Esophagus muscularis mucosa (tissue), 4 donors: ENCODE results near the gene TACC2. TPM values are rescaled to one million over a fixed set of nuclear protein-coding genes. Genes with fewer than 3 reads are reported as not detected.
"Not testable (repeated sequence)": the region's sequence is repeated elsewhere in the genome, so short reads cannot be mapped to it uniquely, and the experiment has no call there.

Experiments
- DNase-seq: peaks from one replicate; pipeline ENCODE4 v3.0.0-alpha.2; 2017; ENCODE audit errors: extremely low spot score
- H3K27ac ChIP-seq, 4 donors: fragments of 200-600 bp; sonication (generic); replicated peaks in 1 of 4; 1 replicate in 3 of 4; 2 replicates in 1 of 4; pipeline ENCODE4 v1.5.1; 2016 to 2019; ENCODE audit warnings: mild to moderate bottlenecking in 1 of 4
- H3K27me3 ChIP-seq, 4 donors: fragments of 200-600 bp; sonication (generic); one replicate each; pipeline versions ENCODE4 v1.5.1 to v1.6.0; 2016 to 2019
- H3K36me3 ChIP-seq, 4 donors: fragments of 200-600 bp; sonication (generic); one replicate each; pipeline ENCODE4 v1.5.1; 2016 to 2019
- H3K4me1 ChIP-seq, 4 donors: fragments of 200-600 bp; sonication (generic); one replicate each; pipeline ENCODE4 v1.5.1; 2016 to 2019
- H3K4me3 ChIP-seq, 4 donors: fragments of 200-600 bp; sonication (generic); 1 replicate in 2 of 4; 2 replicates in 2 of 4; pipeline ENCODE4 v1.5.1; 2016 to 2019; ENCODE audit warnings: mild to moderate bottlenecking in 4 of 4, moderate library complexity in 1 of 4
- H3K9me3 ChIP-seq, 4 donors: fragments of 200-600 bp; sonication (generic); 1 replicate in 3 of 4; 2 replicates in 1 of 4; pipeline ENCODE4 v1.5.1; 2016 to 2019
- CTCF ChIP-seq, 3 experiments: fragments of 200-600 bp in 2 of 3; fragments of 450-650 bp in 1 of 3; sonication (generic) in 2 of 3; IDR thresholded peaks; one replicate each; pipeline ENCODE4 v1.5.1; 2017 to 2019; ENCODE audit warnings: antibody characterized with exemption in 3 of 3, mild to moderate bottlenecking in 2 of 3, moderate library complexity in 1 of 3
- EP300 ChIP-seq: sonication (generic); formaldehyde crosslinking; IDR thresholded peaks from one replicate; pipeline ENCODE4 v1.6.1; 2017; ENCODE audit warnings: antibody characterized with exemption
- POLR2A ChIP-seq: fragments of 450-650 bp; IDR thresholded peaks from one replicate; pipeline ENCODE4 v1.6.1; 2017; ENCODE audit warnings: antibody characterized with exemption, moderate library complexity, mild to moderate bottlenecking, low read depth
- POLR2AphosphoS5 ChIP-seq, 2 donors: sonication (generic); formaldehyde crosslinking; IDR thresholded peaks; one replicate each; pipeline ENCODE4 v1.6.1; 2017; ENCODE audit warnings: antibody characterized with exemption in 2 of 2
- WGBS: methylation state at CpG from one replicate; pipeline ENCODE4 v1.1.5; 2018; 5-methylcytosine and 5-hydroxymethylcytosine counted together
- intact Hi-C: fragments of 100-400 bp; cut with DNase I; formaldehyde crosslinking; loops from one replicate; pipeline ENCODE4 v1.15.1; 2023
- total RNA-seq, 4 donors: library from RNA; depleted of rRNA; stranded (reverse); fragments of >200 nt; gene quantifications; one replicate each; pipeline versions ENCODE4 v1.1.0 to v1.2.1, GENCODE V29; 2016

TACC2 gene
- total RNA-seq, 4 donors from 2014 or later: 53.7 to 99.4 (median 75.6) TPM

GRCh38 chr10:122072491-122072890 is 83.5 kb downstream of the TACC2 start:
- H3K9me3 ChIP-seq: no peaks in the 10 kb centered on the region
- WGBS: 94% methylated on average over 9 of the region's 9 CpGs
- no peak for DNase-seq

DNA sequence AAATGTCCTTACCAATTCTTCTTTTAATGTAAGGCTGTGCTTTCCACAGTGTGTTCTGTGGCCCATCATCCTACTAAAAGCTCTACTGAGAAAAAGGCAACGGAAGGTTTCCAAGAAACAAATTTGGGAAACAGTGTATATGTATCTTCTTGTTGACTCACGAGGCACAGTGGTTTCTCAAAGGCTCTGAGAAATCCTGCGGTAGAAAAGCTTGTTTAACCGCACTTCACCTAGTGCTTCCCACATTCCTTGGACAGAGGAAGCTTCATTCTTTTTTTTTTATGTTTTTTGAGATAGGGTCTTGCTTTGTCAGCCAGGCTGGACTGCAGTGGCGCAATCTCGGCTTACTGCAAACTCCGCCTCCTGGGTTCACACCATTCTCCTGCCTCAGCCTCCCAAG is 84.5 kb downstream of the TACC2 start:
- DNase-seq: no peak
- H3K27me3 ChIP-seq: no peaks in the 10 kb centered on the region
- intact Hi-C loops: no loop called here
- TF ChIP-seq CTCF (IDR thresholded peaks at IDR 0.05) (no peak), POLR2AphosphoS5 (IDR thresholded peaks at IDR 0.05) (no peak), EP300 (no peak), POLR2A (no peak)
- no peaks in the 10 kb centered on the region for H3K9me3 ChIP-seq
- H3K4me1 ChIP-seq: peaks cover 14 to 27% (median 20%) of the 10 kb centered on the region in 4 donors
- WGBS: 87% methylated on average over 7 of the region's 7 CpGs
- no peaks in the 10 kb centered on the region for H3K36me3 ChIP-seq
- no peak overlapping the region for H3K4me3 ChIP-seq
- no peak overlapping the region for H3K27ac ChIP-seq

More at GRCh38 chr10:122072491-122072890, 83.5 kb downstream of the TACC2 start:
- no peaks in the 10 kb centered on the region for H3K36me3 ChIP-seq
- peaks cover 16 to 27% (median 20%) of the 10 kb centered on the region in 4 donors for H3K4me1 ChIP-seq
- intact Hi-C loops: no loop called here
- TF ChIP-seq POLR2A (no peak), POLR2AphosphoS5 (IDR thresholded peaks at IDR 0.05) (no peak), EP300 (no peak), CTCF (IDR thresholded peaks at IDR 0.05) (no peak)
- H3K4me3 ChIP-seq: no peak overlapping the region
- no peaks in the 10 kb centered on the region for H3K27me3 ChIP-seq
- no peak overlapping the region for H3K27ac ChIP-seq

DNA sequence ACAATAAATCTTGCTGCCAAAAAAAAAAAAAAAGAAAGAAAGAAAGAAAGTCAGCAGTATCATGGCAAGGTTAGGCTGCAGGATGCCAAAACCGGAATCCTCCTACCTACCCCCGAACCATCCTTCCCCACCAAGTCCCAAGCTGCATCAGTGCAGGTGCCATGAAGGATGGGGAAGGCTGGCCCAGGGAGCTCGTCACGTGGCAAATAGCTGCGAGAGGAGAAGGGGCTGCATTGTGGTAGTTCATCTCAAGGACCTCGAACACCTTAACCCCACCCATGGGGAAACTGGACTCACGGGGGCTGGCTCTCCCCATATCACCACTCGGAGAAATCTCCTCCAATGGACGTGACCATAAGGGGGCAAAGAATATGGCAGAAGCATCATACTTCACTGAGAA is 86.2 kb downstream of the TACC2 start:
- intact Hi-C loops: no loop called here
- Histone ChIP-seq H3K27ac (no peak overlapping the region), H3K27me3 (no peaks in the 10 kb centered on the region), H3K36me3 (no peaks in the 10 kb centered on the region), H3K4me3 (no peak overlapping the region), H3K4me1 (peaks cover 5 to 27% (median 10%) of the 10 kb centered on the region in 4 donors), H3K9me3 (no peaks in the 10 kb centered on the region)
- 87% methylated on average over 8 of the region's 9 CpGs for WGBS
- DNase-seq: no peak
- TF ChIP-seq CTCF (IDR thresholded peaks at IDR 0.05) (no peak), POLR2AphosphoS5 (IDR thresholded peaks at IDR 0.05) (no peak), POLR2A (no peak), EP300 (no peak)

GRCh38 chr10:122075876-122076275 is 86.9 kb downstream of the TACC2 start:
- H3K4me1 ChIP-seq: peaks cover 2 to 21% (median 6%) of the 10 kb centered on the region in 4 donors
- H3K27ac ChIP-seq, H3K9me3 ChIP-seq, DNase-seq, H3K27me3 ChIP-seq, H3K36me3 ChIP-seq, intact Hi-C loops, H3K4me3 ChIP-seq: not testable (repeated sequence)
- WGBS: 94% methylated on average over 6 of the region's 6 CpGs

GRCh38 chr10:122077311-122077875 is 88.4 kb downstream of the TACC2 start:
- Histone ChIP-seq H3K4me1 (peaks cover 2 to 17% (median 6%) of the 10 kb centered on the region in 4 donors), H3K4me3 (no peak overlapping the region), H3K36me3 (peaks cover 0 to under 1% (median 0%) of the 10 kb centered on the region in 4 donors), H3K27me3 (no peaks in the 10 kb centered on the region), H3K27ac (no peak overlapping the region), H3K9me3 (no peaks in the 10 kb centered on the region)
- DNase-seq: no peak
- TF ChIP-seq EP300: no peak
- TF ChIP-seq POLR2AphosphoS5 (IDR thresholded peaks at IDR 0.05): no peak
- no peak for TF ChIP-seq POLR2A
- TF ChIP-seq CTCF (IDR thresholded peaks at IDR 0.05): no peak
- WGBS: 94% methylated on average over 10 of the region's 10 CpGs
- intact Hi-C loops: no loop called here
